ENCODE measurements around the gene DGLUCY.

- TF ChIP-seq HNF1A (IDR thresholded peaks at IDR 0.05; ENCODE audit: low read depth), result no peak
- no peak for TF ChIP-seq HNF1A (CRISPR knock-in tag; IDR thresholded peaks at IDR 0.05; ENCODE audit: borderline replicate concordance)
- TF ChIP-seq ZNF557 (CRISPR knock-in tag; IDR thresholded peaks at IDR 0.05), result no peak
These were observed at the start of gene DGLUCY for GRCh38 chr14:91113829-91114078.

Data from HepG2 (cell line).